HG03280 (cell line): ENCODE results near the gene CFAP77.

Experiments
- ATAC-seq: cut with Tn5 transposase; IDR thresholded peaks from one replicate; pipeline ENCODE4 v1.9.1; 2021; ENCODE audit warnings: mild to moderate bottlenecking, moderate library complexity; ENCODE audit not compliant: unreplicated experiment

Gene CFAP77

DNA sequence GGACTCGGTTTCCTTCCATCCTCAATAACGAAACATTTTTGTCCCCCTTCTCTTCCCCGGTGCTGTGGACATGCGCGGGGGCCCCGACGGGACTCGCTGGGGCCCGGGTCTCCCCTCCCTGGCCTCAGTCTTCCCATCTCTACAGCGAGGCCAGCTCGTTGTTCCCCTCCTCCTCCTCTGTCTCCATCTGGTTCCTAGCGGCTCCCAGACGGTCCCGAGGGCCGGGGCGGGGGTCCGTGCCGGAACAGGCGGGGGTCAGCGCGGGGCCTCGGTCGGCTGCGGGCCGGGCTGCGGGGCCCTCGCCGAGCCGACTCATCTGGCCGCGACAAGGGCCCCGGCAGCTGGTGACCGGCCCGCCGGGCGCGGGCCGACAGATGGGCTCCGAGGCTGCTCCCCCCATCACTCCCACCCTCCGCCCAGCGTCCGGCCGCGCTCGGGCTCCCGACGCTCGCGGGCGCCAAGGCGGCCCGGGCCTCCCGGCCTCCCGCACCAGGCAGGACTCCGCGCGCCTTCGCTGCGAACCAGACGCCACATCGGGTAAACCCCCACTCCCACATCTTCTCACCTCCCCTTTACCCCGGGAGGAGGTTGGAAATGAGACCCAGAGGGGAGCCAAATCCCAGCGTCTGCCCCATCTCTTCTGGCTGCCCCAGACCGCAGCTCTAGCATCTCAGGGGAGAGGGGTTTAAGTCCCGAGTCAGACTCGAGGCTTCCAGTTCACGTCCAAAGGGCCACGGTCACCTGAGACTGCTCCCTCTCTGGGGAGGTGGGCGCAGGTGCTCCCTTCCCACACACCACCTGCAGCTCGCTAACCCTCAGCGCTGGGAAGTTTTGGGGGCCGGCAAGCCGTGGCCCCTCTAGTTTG is 180.5 kb downstream of the CFAP77 start:
- ATAC-seq, result no peak

GRCh38 chr9:132591244-132591643 is 181.2 kb downstream of the CFAP77 start:
- ATAC-seq, result no peak

- ATAC-seq, result no peak
These were observed 181.8 kb downstream of the CFAP77 start for GRCh38 chr9:132591751-132592314.

DNA sequence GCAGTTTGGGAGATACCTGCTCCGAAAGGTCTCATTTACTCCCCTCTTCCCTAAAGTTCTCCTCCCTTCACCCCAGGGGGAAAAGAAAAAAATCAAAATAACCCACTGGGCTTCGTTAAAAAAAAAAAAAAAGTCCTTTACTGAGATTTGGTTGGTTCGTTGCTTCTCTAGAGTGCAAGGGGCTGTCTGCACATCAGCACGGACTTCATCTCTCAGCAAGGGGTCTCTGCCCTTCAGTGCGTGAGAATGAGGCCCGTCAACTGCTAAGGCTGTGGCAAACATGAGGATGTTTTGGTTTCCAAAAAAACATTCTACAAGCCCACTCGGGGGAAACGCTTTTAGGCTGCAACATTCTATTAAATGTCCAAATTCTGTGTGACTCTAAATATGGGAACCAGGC is 182.4 kb downstream of the CFAP77 start:
- no peak for ATAC-seq

DNA sequence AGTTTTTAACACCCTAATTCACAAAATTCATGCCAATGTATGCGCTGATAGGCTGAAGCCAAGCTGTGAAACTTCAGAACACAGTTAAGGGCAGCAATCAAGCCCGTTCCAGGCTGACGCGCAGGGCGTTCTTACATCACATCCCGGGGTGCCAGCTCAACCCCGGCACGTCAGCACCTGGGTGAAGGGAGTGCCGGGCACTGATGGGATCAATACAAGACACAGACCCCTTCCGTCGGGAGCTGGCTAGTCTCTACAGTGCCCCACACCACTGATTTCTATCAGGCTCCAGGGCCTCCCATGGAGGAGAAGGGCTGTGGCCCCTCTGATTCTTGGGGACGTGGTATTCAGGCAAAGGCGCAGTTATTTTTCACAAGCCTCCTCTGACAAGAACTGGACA is 184.4 kb downstream of the CFAP77 start:
- ATAC-seq, result no peak

DNA sequence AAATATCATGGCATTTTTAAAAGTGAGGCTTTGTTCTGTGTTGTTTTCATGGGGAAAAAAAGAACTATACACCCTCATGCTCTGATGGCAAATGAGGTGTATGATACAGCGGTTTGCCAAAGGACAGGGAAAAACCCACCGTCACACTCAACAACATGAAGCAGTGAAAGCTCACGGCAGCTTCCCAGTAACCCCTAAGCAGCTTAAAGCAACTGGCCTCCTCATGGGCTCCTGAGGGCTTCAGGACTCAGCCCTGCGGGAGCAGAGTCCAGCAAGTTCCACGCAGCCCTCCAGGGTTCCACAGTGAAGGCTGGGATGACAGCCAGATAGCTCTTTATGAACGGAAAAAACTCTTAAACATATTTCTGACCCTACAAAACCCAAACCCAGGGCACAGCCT is 185.3 kb downstream of the CFAP77 start:
- no peak for ATAC-seq

- no peak for ATAC-seq
These were observed 186.2 kb downstream of the CFAP77 start for GRCh38 chr9:132596200-132596599.

DNA sequence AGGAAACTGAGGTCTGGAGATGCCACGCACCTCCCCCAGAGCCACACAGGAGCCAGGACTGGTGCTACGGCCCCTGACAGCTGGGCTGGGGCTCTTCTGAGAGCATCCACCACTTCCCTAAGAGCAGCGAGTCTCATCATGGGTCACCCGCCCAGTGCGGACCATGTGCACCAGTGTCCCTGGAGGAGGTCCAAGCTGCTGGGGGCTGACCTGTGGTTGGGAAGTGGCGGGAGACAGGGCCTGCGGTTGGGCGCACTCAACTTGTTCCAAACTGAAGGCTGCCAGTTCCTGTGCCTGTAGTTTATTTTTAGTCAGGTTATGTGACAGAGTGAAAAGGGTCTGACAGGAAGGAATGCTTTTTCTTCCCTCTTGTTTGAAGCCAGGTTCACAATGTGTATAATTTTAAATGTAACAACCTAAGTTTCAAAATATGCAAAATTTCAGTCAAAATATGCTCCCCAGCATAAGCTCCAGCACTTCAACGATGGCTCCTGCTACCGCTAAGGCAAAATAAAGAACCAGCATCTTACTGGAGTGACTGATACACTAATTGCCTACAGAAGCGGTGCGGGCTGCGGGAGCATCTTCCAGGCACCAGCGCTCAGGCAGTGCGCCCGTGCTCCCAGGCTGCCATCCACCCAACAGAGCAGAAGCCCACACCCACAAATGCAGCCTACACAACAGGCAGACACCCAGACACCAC is 187.2 kb downstream of the CFAP77 start:
- no peak for ATAC-seq

DNA sequence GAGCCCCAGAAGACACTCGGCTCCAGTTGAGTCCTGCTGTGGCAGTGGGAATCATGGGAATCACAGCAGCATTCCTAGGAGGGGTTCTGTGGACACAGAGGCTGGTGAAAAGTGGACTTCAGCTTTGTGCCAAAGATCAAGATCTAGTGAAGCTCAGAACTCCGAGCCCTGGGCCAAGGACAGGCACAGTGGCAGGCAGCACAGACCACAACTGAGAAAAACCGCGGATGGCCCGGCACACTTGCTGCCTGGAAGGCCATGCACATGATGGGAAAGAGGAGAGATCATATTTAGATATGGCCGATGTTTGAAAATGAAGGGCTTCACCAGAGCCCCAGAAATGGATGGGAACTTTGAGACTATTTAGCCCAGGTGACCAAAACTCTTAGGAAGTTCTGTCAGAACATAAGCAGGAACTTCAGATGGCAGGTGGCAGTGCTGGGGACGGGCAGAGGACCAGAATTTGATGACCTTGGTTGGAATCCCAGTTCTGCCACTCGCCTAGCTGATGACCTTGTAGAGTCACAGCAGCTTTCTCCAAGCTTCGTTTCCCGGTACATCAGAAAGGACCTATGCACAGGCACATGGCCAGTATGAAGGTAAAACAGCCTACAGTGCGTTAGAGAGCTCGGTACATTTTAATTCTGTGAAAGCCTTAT is 190.4 kb downstream of the CFAP77 start:
- ATAC-seq, result no peak

DNA sequence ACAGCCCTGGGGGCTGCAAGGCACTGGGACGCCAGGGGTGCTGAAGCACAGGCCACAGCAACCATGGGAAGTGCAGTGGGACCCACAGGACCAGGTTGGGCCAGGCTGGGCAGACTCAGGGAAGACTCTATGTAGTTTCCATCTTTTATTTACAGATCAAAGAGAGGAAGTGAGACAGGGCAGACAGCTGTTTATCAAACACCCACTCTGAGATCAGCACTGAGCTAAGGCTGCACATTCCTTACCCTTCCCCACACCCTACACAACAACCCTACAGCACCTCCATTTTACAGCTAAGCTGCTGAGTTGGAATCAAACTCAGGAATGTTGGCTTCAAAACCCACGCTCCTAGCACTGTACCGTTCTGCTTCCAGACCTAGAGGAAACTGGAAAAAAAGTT is 192.2 kb downstream of the CFAP77 start:
- no peak for ATAC-seq

DNA sequence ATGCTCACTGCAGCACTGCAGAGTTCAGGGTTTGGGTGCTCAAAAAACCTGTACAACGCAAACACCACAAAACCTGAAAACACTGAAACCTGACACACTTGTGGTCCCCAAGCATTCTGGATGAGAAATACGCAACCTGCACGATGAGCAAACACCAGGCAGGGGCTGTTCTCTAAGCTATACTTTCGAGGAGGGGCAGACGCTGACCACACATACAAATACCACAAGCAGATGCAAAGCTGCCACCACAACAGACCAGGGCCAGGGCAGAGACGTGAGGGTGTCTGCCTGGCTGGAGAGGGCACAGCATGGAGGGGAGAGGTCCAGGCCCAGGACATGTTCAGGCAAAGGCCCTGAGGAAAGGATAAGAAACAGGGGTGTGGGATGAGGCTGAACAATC is 195.4 kb downstream of the CFAP77 start:
- no peak for ATAC-seq

GRCh38 chr9:132606066-132606465 is 196.1 kb downstream of the CFAP77 start:
- no peak for ATAC-seq

- no peak for ATAC-seq
These were observed 199.2 kb downstream of the CFAP77 start for GRCh38 chr9:132609184-132609583.

DNA sequence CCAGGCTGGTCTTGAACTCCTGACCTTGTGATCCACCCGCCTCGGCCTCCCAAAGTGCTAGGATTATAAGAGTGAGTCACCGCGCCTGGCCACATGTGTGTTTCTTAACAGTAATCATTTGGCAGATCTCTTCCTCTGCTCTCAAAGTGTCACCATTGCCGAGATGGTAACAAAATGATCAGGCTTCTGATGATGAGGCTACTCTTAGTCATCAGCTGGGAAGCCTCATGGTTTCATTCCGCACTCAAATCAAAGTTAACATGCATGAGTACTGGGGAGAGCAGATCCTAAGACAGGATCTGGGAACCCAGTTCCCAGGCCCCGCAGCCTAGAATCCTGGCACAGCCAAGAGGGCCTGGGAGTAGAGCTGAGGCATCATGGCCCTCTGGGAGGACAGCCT is 199.8 kb downstream of the CFAP77 start:
- ATAC-seq, result no peak

- no peak for ATAC-seq
These were observed 200.7 kb downstream of the CFAP77 start for GRCh38 chr9:132610661-132611060.

DNA sequence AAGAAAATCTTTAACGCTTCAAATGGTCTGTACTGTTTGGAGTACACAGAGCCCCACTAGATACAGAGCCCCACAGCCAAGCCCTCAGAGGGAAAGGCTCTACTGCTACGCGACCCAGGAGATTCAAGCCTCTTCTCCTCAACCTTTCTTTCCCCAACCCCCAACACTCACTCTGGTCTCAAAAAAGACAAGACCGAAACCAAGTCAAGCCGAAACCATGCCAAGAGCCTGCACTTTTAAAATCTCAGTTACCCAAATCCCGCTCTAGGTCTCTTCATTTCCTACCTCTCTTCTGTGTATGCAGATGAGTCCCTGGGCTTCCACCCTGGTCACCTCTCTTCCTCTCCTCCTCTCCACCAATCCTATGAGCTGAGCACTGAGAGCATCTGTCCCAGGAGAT is 204.3 kb downstream of the CFAP77 start:
- no peak for ATAC-seq

DNA sequence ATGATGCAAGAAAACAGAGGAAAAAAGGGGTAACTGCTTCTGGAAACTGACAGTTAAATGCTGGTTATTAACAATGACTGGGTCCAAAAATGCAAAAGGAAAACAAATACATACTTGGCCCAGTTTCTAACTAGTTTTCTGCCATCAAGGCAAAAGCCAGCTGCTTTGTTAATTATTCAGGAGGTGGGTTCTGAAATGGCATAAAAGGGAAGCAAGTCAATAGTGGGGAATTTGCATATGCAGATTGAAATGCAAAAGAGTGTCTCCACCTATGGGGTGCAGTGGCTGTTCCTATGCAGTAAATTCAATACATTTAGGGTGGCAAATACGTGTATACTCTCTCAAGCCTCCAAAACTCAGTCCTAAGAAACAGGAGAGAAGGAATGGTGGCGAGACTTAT is 205.8 kb downstream of the CFAP77 start:
- ATAC-seq, result no peak

GRCh38 chr9:132616725-132617124 is 206.7 kb downstream of the CFAP77 start:
- no peak for ATAC-seq

DNA sequence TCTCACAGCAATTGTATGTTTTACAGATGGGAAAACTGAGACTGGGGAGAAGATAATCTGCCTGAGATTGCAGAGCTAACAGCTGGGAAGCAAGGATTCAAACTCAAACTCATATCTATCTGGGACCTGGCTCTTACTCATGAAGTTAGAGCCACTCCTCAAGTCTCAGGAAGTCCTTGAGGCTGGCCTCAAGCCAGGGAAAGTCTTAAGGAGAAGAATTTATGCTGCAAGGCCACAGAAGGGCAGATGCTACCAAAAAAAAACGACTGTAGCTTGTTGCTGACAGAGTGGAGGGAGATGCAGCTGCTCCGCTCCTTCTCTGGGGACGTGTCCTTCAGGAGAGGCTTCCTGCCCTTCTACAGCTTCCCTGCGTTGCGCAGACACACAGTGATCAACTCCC is 212.1 kb downstream of the CFAP77 start:
- no peak for ATAC-seq
